ENCODE measurements around the gene OR6C76. TPM values are rescaled to one million over a fixed set of nuclear protein-coding genes. Genes with fewer than 3 reads are reported as not detected.
"Not testable (repeated sequence)": the region's sequence is repeated elsewhere in the genome, so short reads cannot be mapped to it uniquely, and the experiment has no call there.

OR6C76 gene
- total RNA-seq: not detected
- long read RNA-seq, donor 1: 0 reads
- long read RNA-seq, donor 2: 0 reads

GRCh38 chr12:55425954-55426353 lies at the start of gene OR6C76:
Gene OR6C76, plus strand, starts transcription at chr12:55426254. Its CDS starts 0 bp downstream, at chr12:55426254.
- intact Hi-C loops (cut with DNase I): no loop called here
- no peak for DNase-seq (ENCODE audit: low spot score)

DNA sequence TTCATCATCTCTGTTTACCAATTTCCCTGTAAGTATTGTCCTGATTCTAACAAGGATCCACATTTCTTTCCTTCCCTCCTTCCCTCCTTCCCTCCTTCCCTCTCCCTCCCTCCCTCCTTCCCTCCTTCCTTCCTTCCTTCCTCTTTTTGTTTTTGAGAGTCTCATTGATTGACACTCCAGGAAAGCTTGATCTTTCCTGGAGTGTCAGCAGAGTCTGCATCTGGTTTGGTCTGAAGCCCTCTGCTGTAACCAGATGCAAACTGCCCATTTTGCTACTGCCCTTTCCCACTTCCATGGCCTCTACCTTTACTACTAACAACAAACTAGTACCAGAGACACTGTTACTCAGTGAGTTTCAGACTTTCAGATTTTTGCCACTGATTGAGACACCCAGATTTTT lies 40.2 kb upstream of the OR6C76 start:
- no peak for DNase-seq (ENCODE audit: low spot score)
- intact Hi-C loops (cut with DNase I): no loop called here

- intact Hi-C loops (cut with DNase I): no loop called here
- DNase-seq (ENCODE audit: low spot score): peak; percentile 62
These were observed 33.8 kb upstream of the OR6C76 start for GRCh38 chr12:55392032-55392795.

GRCh38 chr12:55396326-55396725 lies 29.7 kb upstream of the OR6C76 start:
- DNase-seq (ENCODE audit: low spot score): no peak
- intact Hi-C loops (cut with DNase I): no loop called here

- DNase-seq (ENCODE audit: low spot score): no peak
- intact Hi-C loops (cut with DNase I): no loop called here
These were observed 25.8 kb upstream of the OR6C76 start, which contains the start of gene OR6C65 for GRCh38 chr12:55400229-55400628. Gene OR6C65, plus strand, starts transcription at chr12:55400529. Its CDS starts 0 bp downstream, at chr12:55400529.

GRCh38 chr12:55407866-55408265 lies 18.2 kb upstream of the OR6C76 start:
- no peak for DNase-seq (ENCODE audit: low spot score)
- intact Hi-C loops (cut with DNase I): no loop called here

DNA sequence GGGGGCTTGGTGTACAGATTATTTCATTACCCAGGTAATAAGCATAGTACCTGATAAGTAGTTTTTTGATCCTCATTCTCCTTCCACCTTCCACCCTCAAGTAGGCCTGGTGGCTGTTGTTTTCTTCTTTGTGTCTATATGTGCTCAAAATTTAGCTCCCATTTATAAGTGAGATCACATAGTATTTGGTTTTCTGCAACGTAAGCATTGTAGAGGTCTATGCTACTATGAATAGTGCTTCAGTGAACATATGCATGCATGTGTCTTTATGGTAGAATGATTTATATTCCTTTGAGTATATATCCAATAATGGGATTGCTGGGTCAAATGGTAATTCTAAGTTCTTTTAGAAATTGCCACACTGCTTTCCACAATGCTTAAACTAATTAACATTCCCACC lies 16.9 kb upstream of the OR6C76 start:
- DNase-seq (ENCODE audit: low spot score); intact Hi-C loops (cut with DNase I): not testable (repeated sequence)

GRCh38 chr12:55412138-55412537 lies 13.9 kb upstream of the OR6C76 start:
- DNase-seq (ENCODE audit: low spot score); intact Hi-C loops (cut with DNase I): not testable (repeated sequence)

GRCh38 chr12:55413498-55414388 lies 12.3 kb upstream of the OR6C76 start:
- intact Hi-C loops (cut with DNase I); DNase-seq (ENCODE audit: low spot score): not testable (repeated sequence)

GRCh38 chr12:55414396-55414823 lies 11.6 kb upstream of the OR6C76 start:
- intact Hi-C loops (cut with DNase I): not testable (repeated sequence)
- peak; percentile 44 for DNase-seq (ENCODE audit: low spot score)

DNA sequence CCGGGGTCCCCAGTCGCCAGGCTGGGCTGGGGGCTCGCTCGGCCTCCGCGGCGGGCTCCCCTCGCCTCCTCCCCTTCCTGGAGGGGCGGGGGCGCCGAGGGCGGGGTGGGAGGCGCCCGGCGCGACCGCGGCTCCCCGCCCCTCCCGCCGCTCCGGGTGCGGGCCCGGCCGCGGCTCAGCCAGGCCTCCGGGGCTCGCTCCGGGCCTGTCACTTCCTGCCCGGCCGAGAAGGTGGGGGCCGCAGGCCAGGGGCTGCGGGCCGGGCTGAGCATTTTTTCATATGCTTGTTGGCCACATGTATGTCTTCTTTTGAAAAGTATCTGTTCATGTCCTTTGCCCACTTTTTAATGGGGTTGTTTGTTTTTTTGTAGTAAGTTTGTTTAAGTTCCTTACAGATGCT lies 11.2 kb upstream of the OR6C76 start:
- intact Hi-C loops (cut with DNase I): not testable (repeated sequence)

GRCh38 chr12:55416961-55417360 lies 9.1 kb upstream of the OR6C76 start:
- intact Hi-C loops (cut with DNase I): no loop called here
- DNase-seq (ENCODE audit: low spot score): no peak

More for the DNA sequence above, 11.2 kb upstream of the OR6C76 start:
- not testable (repeated sequence) for DNase-seq (ENCODE audit: low spot score)

- DNase-seq (ENCODE audit: low spot score): no peak
- intact Hi-C loops (cut with DNase I): no loop called here
These were observed 5.6 kb upstream of the OR6C76 start for GRCh38 chr12:55420307-55420962.

DNA sequence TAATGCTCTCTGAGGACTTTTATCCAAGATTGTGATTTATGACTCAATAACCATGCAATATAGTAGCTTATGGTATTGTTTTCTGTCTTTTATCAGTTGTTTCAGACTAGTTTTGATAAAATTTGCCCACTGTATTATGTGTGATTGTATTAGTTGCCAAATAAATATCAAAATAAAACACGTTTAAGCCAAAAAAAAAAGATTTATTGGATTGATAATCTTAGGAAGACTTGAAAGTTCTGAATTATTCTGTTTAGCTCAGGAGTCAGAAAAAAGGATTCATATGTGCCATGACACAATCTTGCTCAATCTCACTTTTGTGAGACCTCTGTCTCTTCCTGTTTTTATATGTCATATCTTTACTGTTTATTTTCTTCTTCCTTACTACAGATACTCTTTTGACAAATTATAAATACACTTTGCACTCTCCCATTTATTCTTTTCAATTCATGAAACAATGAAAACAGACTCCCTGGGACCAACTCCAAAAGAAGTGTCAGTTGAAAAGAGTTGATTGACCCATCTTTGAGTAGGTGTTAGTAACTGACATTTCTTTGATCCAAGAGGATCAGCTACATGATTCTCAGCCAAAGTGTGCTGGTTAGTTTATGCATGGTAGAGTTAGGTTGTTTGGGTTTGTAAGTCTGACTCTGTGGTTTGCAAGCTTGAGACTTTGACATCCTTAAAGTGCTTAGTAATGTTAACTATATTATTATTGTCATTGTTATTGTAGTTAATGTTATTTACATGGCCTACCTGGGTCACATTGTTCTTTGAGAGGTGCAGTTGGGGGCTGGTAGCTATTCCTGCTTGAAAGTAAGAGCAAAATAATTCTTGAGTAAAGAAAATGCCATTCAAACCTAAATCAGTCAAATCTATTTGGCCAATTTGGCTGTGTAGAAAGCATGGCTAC lies 2.5 kb downstream of the OR6C76 start:
- intact Hi-C loops (cut with DNase I): no loop called here
- DNase-seq (ENCODE audit: low spot score): no peak

DNA sequence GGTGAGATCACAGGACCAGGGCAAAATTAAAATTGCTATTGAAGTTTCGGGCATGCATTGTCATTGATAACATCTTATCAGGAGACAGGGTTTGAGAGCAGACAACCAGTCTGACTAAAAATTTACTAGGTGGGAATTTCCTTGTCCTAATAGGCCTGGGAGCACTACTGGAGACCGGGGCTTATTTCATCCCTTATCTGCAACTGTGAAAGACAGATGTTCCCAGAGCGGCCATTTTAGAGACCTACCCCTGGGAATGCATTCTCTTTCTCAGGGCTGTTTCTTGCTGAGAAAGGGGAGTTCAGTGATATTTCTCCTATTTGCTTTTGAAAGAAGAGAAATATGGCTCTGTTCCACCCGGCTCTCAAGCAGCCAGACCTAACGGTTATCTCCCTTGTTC lies 15.2 kb downstream of the OR6C76 start:
- intact Hi-C loops (cut with DNase I); DNase-seq (ENCODE audit: low spot score): not testable (repeated sequence)

GRCh38 chr12:55443776-55444175 lies 17.7 kb downstream of the OR6C76 start, which contains the start of gene OR6C2:
Gene OR6C2, plus strand, starts transcription at chr12:55444076. Its CDS starts 8,138 bp downstream, at chr12:55452214.
- intact Hi-C loops (cut with DNase I): no loop called here
- no peak for DNase-seq (ENCODE audit: low spot score)

GRCh38 chr12:55445357-55445756 lies 19.3 kb downstream of the OR6C76 start:
- intact Hi-C loops (cut with DNase I): no loop called here
- no peak for DNase-seq (ENCODE audit: low spot score)

DNA sequence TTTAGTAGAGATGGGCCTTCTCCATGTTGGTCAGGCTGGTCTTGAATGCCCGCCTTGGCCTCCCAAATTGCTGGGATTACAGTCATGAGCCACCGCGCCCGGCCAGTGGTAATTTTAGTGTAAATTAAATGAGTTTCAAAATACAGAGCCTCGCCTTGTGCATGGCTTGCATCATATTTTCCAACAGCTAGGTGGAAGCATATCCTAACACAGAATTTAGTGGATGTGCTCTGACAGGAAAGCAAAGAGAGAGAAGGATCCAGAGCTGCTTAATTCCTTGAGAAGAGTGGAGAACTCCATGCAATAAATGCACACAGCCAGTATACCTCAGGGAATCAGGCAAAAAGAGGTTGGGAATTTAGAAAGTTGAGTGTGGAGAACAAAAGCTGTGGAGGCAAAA lies 20.3 kb downstream of the OR6C76 start:
- no peak for DNase-seq (ENCODE audit: low spot score)
- intact Hi-C loops (cut with DNase I): no loop called here
